HG03432 (cell line): ENCODE measurements around the gene LMBRD2.

Experiments used
- ATAC-seq: cut with Tn5 transposase; IDR thresholded peaks from one replicate; pipeline ENCODE4 v1.9.1; 2021; ENCODE audit warnings: mild to moderate bottlenecking, moderate library complexity; ENCODE audit not compliant: unreplicated experiment

Gene LMBRD2

DNA sequence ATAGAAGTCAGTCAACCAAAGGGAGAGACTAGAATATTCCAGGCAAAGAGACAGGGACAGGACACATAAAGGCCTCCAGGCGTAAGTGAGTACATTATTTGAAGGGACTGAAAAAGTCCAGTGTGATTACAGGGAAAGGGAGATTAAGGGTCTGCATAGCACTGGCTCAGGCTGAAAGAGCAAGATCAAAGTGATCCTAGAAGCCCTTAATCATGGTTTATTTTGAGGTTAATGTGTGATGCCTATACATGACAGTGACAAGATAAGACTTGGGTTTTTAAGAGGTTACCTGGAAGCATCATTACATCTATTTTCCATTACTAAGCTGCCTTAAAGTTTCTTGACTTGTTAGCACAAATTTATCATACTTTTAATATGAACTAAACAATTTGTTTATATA, 25.8 kb downstream of the LMBRD2 start:
- ATAC-seq = no peak

DNA sequence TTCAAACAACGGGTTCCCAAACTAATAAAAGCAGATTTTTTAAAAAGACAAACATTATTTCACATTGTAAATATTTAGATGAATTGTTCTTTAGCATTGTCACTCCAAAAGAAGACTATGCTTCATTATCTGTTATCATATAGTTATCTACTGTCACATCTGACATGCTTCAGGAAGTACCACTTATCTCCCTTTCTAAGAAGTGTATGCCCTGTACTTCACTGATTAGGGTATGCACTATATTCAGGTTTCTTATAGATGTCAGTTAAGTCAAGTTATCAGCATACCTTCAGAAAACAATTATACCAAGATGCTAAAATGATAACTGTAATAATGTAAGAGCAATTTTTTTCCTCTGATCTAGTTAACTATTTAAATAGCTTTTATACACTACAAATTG, 40.4 kb downstream of the LMBRD2 start:
- no peak for ATAC-seq

DNA sequence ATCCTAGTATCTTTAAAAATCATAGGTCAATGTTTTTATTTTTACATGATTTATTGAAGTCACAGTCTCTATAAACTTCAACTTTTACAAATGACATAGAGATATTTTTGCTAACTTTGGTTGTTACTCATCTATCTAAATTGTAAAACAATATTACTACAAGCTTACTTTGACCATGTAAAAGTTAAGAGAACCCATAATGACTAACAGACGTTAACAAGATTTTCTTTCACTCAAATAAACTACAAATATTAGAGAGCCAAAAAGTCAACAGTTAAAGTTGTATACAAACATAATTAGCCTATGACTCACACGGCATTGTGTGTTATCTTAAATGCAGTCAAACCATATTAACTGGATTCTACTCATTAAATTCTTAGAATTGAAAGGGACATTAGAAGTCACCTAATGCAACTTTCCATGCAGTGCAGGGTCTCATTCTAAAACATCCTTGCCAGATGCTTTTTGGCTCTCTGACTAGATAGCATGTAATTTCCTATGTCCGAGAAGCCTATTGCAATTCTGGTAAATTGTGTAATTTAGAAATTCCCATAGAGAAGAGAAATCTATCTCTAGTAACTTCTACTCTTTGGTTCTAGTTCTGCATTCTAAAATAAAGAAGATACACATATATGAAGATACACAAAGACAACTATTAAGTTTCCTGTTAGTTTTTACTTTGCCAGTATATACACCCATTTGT, 42.8 kb downstream of the LMBRD2 start:
- no peak for ATAC-seq

DNA sequence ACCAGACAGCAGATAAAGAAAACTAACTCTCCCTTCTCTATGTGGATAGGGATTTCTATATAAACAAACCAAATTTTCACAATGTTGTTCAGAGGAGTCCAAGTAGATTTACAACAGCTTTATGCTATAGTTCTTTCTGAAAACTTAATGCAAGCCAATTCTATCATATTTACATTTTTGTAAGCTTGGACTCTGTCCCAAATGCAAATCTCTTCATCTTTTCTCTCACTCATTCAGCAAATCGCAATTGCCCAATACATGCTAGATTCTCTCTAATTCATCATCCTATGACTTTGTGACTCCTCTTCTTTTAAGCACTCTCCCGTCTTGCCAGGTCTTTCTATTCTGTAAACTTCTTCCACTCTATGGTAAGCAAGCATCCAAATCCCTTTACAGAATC, 45.9 kb downstream of the LMBRD2 start:
- no peak for ATAC-seq

DNA sequence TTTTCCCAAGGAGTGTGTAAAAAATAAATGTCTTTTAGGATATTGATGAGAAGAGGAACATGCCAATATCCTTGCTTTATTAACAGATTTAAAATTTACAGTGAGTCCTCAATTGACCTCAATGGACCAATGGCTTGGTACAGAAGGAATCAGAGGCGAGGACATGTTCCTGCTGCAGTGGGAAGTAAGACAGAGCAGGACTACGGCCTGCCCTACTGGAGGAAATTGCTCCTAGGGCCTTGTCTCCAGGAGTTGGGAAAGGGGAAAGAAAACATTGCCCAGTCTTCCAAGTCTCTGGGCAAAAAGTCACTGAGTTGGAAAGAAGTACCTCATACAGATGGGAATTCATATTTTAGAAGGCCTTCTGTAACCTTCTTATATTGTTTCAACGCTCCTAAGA, 51.9 kb downstream of the LMBRD2 start:
- no peak for ATAC-seq

DNA sequence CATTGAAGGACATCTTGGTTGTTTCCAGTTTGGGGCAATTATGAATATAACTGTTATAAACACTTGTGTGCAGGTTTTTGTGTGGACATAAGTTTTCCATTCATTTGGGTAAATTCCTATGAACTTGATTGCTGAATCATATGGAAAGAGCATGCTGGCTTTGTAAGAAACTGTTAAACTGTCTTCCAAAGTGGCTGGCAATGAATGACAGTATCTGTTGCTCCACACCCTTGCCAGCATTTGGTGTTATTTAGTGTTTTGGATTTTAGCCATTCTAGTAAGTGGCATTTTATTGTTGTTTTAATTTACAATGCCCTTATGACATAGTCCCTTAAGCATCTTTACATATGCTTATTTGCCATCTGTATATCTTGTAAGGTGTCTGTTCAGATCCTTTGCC, 55.2 kb downstream of the LMBRD2 start:
- ATAC-seq = no peak

DNA sequence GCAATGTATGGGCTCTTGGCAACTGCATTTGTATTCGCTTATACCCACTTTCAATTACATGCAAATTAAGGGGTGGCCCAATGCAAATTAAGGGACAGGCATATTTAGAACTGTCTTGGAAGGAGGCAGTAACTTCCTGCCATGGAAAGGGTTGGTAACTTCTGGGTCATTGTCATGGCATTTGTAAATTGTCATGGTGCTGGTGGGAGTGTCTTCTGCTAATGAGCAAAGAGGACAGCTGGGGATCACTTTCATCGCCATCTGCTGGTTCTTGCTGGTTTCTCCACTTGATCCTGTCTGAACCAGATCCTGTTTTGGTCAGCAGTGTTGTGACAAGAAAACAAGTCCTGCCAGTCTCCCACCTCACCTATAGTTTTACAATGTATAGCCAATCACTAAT, 61.7 kb downstream of the LMBRD2 start:
- peak; percentile 63 for ATAC-seq

DNA sequence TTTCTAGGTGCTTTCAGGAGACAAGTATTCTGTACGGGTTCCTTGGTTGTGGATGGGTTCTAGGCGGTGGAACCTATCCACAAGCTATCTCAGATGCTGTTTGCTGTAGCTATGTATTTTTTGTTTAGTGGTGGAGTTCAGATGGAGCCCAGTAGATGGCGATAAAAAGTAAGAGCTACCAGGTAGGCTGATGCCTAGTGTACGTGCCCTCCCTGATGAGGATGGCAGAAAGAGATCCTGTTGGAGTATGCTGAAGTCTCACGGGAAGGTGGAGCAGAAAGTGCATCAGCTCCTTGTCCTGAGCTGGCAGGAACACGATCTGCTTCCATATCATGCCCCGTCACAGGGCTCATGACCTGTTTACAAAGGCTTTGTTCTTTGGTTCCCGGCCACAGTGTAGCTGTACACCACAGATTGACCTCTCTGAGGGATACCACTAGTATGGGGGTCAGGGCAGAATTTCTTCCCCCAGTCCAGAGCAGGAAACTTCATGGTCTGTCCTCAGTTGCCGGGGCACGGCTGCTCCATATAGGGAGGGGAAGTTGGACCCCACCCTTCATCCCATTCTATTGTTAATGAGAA, 72.4 kb downstream of the LMBRD2 start:
- peak; percentile 98 for ATAC-seq

DNA sequence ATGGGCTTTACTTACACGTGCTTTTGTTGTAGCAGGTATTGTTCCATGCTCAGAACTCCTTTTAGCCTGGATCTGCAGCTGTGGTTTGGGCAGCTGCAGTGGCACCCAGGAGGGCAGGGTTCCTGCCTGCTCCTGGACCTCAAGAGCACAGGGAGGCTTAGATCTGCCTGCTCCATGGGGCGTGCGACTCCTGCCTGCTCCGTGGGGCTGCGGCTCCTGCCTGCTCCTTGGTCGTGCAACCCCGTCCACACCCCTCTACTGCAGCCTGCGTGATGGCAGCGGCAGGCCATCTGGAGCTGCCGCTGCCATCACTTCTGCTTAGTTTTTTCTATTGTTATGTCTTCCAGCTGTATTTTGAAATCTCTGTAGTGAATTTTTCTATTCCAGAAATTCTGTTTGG, 73.3 kb downstream of the LMBRD2 start:
- ATAC-seq = no peak

DNA sequence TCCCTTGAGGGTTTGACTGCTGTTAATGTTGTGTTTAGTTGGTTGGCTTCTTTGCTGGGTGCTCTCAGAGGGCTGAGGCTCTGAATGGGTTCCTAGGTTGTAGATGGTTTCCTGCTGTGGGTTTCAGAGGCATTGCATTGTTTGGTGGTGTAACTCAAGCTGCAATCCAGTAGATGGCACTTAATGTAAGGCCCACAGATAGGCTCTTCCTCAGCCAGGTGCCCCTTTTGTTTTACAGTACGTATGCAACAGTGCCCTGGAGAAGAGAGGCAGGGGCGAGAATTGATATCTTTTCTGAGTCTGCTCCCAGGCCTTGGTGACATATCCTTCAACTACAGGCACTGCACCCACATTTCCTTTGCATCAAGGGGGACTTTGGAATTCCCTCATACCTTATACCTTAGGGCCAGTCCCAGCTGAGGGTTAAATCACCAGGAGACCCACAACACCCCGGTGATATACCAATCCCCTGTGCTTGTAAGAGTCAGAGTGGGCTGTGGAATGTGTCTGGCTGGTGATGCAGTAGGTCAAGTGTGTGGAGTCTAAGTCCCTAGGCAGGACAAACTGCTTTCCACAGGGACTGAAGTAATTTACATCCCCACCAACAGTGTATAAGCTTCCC, 78.0 kb downstream of the LMBRD2 start:
- ATAC-seq = peak; percentile 78

DNA sequence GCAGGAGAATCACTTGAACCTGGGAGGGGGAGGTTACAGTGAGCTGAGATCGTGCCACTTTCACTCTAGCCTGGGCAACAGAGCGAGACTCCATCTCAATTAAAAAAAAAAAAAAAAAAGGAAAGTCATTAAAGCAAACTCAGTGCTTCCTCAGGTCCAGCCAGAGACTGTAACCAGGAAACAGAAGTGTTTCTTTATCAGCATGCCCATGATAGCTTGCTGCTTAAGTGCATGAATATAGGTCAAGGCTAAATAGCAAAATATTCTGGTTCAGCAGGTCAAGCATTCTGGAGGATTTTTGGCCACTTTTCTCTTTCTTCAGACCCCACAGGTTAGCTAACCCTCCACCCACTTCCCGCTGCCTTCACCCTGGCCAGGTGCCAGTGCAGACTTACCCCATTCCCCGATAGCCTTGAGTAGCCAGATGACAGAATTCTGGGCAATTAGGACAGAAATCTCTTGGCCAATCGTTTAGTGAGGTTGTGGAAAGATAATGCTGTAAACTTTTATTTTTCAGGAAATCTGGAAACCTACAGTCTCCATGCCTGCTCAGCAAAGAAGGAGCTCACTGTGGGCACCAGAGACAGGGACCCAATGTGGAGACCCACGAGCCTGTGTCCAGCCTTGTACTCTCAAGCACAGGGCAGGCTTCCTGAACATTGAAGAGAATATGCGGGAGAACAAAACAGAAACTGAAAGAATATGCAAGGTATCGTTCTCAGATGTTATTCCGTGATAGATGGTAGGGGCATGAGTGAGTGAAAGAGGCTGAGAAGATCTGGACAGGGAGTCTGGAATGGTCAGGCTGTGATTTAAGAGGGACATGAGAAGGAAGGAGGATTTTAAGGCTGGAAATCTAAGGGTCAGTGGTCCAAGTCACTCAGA, 80.8 kb downstream of the LMBRD2 start:
- ATAC-seq = no peak

DNA sequence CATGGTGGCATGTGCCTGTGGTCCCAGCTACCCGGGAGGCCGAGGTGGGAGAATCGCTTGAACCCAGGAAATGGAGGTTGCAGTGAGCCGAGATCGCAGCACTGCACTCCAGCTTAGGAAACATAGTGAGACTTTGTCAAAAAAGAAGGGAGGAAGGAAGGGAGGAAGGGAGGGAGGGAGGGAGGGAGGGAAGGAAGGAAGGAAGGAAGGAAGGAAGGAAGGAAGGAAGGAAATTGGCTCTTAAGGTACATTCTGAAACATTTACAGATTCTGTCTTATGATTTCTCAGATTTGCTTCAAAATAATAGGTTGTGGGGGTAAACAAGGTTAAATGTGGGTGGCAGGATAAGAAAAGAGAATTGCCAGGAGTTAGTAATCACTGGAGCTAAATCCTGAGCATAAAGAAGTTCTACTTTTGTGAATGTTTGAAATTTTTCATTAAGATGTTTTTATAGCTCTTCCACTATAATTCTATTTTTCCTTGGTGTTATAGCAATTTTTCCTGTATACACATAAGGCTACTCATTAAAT, 82.9 kb downstream of the LMBRD2 start:
- ATAC-seq = no peak

DNA sequence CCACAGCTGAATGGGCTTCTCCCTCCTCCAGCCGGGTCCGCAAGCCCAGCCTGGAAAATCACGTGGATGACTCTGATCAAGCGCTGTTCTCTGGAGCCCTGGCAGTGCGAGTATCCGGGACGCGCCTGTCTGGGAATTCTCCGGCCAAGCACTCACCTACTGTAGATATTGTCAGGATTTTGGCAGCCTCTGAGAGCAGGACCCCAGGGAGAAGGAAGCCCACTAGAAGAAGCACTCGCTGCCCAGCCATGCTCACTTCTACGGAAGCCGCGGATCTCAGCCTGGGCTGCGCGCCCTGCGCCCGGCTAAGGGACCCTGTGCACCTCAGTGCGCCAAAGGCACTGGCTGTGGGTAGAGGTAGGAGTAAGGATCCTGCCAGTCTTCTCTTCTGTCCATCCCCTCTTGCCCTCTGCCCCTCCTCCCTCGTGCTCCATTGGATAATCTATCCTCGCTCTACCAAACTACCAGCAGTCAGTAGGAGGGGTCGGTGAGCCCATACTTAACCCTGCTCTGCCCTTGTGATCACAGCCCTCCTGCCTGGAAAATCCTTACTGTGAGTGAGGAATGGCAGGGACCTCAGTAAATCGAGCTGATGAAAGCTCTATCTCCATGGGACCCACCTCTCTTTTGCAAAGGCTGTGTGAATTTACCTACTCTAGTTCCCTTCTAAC, 85.0 kb downstream of the LMBRD2 start, which contains the start of gene UGT3A2:
TSS of gene UGT3A2 (minus strand) at position 343 of the 671 bp plus-strand sequence. CDS start at position 250, 93 bp downstream.
- no peak for ATAC-seq

DNA sequence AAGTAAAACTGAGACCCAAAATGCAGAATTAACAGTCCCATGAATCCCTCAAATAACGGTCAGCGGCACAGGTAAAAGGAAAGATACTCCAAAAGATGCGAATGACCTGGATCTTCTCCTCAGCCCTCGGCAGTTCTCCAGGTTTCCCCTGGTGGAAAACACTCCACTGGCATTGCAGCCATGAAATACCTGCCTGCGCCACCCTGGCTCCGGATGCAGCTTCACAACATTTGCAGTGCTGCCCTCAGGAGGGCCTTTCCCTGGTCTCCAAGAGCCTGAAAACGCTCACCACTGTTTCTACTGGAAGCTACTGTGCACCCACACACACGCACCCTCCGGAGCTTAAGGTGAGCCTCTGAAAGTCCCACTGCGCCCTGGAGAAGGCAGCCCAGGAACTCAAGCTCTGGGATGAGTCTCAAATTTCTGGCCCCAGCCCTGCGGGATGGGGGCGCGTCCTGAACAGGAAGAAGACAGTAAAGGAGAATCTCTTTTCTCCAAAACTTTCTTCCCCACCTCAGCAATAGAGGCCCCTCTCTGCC, 85.6 kb downstream of the LMBRD2 start:
- ATAC-seq = no peak

DNA sequence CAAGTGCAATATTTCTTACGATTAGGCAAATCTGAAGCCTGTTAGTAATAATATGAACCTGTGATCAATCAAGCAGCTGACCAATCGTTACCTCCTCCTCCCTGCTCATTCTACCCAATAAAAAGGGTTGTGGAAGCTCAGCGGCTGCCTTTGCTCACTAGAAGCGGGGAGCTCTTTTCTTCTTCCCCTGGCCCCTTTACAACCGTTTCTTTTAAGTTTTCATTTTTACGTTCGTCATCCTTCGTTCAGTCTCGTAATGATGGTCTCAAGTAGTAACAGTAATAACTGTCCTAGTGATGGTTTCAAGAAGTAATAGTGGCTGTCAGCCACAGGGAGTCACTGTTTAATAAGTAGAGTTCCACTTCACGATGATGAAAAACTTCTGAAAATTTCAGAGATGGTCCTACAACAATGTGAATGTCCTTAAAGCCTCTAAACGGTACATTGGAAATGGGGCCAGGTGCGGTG, 91.2 kb downstream of the LMBRD2 start:
- ATAC-seq = no peak

DNA sequence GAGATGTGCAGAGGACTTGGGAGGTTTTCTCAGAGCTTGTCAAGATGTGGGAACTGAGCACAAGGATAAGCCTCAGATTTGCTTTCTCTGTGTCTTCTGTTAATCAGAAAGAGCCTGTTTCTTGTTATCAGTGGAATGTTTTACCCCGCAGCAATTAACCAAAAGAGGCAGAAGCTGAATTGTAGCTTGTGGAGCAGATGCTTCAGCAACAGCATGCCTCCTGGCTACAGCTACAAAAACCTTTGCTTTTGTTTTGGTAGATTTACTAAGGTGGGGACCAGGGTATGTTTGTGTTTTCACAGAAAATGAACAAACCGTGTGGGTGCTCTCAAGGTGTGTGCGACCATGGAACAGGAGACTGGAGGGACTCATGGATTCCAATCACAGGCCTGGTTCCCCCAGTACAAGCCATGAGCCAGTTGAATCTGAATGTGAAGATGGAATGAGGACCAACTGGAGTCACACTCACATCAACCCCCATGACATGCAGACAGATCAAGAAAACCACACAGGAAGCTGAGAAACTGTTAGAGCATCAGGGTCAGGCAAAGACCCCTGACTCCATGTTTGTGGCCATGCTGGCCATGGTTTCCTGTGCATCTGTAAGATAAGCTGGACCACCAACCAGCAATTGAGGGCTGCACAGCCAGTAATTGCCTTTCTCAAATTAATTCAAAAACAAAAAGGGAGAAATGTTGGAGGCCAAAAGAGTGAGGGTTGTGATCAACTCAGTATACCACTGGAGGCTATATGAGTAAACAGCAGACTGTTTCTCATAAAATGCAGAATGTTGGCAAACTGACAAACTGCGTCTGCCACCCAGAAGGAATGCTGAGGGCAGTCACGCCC, 91.9 kb downstream of the LMBRD2 start:
- no peak for ATAC-seq

DNA sequence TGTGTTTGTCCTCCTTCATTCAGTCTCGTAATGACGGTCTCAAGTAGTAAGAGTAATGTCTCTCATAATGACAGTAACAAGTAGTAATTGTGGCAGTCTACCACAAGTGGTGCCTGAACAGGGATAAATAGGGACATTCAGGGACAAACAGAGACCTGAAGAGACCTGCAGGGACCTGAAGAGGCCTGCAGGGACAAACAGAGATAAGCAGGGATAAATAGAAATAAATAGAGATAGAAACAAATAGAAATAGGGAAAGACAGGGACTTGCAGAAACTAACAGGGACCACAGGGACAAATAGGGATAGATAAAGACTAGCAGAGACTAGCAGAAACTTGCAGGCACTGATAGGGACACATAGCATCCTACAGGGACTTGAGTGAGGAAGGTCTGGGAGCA, 92.9 kb downstream of the LMBRD2 start:
- ATAC-seq = no peak

DNA sequence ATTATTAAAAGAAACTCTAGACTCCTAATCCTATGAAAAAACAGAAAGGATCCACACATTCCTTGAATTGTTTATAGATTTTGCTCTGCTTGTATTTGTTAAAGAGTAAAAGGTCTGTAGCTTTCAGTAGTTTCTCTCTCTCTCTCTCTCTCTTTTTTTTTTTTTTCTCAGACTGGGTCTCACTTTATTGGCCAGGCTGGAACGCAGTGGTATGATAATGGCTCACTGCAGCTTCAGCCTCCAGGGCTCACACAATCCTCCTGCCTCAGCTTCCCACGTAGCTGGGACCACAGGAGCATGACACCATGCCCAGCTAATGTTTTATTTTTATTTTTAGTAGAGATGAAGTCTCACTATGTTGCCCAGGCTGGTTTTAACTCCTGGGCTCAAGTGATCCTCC, 94.3 kb downstream of the LMBRD2 start:
- ATAC-seq = no peak

DNA sequence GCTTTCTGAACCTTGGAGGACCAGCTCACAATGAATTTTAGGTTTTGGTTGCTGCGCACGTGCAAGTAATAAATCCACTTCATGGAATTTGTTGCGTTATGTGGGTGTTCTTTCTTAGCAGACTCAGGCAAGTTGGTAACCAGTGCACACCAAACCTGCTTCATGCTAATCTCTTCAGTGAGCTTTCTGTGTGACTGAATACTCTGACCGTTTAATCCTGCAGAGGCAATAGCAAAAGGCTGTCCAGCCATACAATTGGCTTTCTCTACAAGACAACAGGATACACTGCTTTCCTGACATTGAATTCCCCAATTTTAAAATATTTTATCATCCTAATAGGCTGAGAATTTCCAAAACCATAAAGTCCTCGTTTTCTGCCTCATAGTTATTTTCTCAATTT, 95.3 kb downstream of the LMBRD2 start:
- ATAC-seq = no peak
